Glutamatergic neuron (in vitro differentiated cells): Measurements from ENCODE around the gene ABLIM3. TPM values are rescaled to one million over a fixed set of nuclear protein-coding genes. Genes with fewer than 3 reads are reported as not detected.

Experiments used
- DNase-seq: peaks from one replicate; pipeline ENCODE4 v3.0.0; 2022
- H3K27ac Mint-ChIP-seq: one replicate; pipeline ENCODE4 v1.8.0; 2020; ENCODE audit warnings: mild to moderate bottlenecking, mixed read lengths, inconsistent platforms; ENCODE audit not compliant: unreplicated experiment
- H3K27me3 Mint-ChIP-seq: one replicate; pipeline ENCODE4 v1.8.0; 2020; ENCODE audit warnings: mild to moderate bottlenecking, moderate library complexity, mixed read lengths, inconsistent platforms; ENCODE audit not compliant: unreplicated experiment
- H3K36me3 Mint-ChIP-seq: one replicate; pipeline ENCODE4 v1.8.0; 2020; ENCODE audit warnings: mild to moderate bottlenecking, mixed read lengths, inconsistent platforms; ENCODE audit not compliant: unreplicated experiment
- H3K4me1 Mint-ChIP-seq: one replicate; pipeline ENCODE4 v1.8.0; 2020; ENCODE audit warnings: mild to moderate bottlenecking, low read depth, mixed read lengths, inconsistent platforms; ENCODE audit not compliant: unreplicated experiment
- H3K4me3 Mint-ChIP-seq: one replicate; pipeline ENCODE4 v1.8.0; 2020; ENCODE audit warnings: mild to moderate bottlenecking, mixed read lengths, inconsistent platforms; ENCODE audit not compliant: unreplicated experiment
- H3K9me3 Mint-ChIP-seq: one replicate; pipeline ENCODE4 v1.8.0; 2020; ENCODE audit warnings: mild to moderate bottlenecking, moderate library complexity, mixed read lengths, inconsistent platforms; ENCODE audit not compliant: unreplicated experiment
- CTCF ChIP-seq: fragments of 200-600 bp; sonication (generic); IDR thresholded peaks from one replicate; pipeline ENCODE4 v1.5.0; 2021; ENCODE audit not compliant: partially characterized antibody, unreplicated experiment
- total RNA-seq: library from RNA; stranded (reverse); fragmentation: NEBNext Ultra II Directional; extraction: Animal tissue kit (Norgen Biotek cat#: 25700); gene quantifications from one replicate; pipeline ENCODE4 v1.2.1, GENCODE V29; 2021; ENCODE audit not compliant: unreplicated experiment

Gene ABLIM3
- total RNA-seq, 1 donor from 2014 or later = 19.0 TPM

GRCh38 chr5:149220750-149221149 lies 79.5 kb downstream of the ABLIM3 start:
- H3K27ac Mint-ChIP-seq = no peak overlapping the region
- no peak overlapping the region for H3K4me3 Mint-ChIP-seq
- peaks cover 7% of the 10 kb centered on the region for H3K4me1 Mint-ChIP-seq
- no peak for TF ChIP-seq CTCF
- no peaks in the 10 kb centered on the region for H3K36me3 Mint-ChIP-seq
- H3K9me3 Mint-ChIP-seq = peaks cover 2% of the 10 kb centered on the region
- no peak for DNase-seq
- H3K27me3 Mint-ChIP-seq = peaks cover 2% of the 10 kb centered on the region

- Mint-ChIP-seq H3K27me3 (peaks cover 2% of the 10 kb centered on the region), H3K9me3 (peaks cover 2% of the 10 kb centered on the region), H3K4me3 (no peak overlapping the region), H3K27ac (no peak overlapping the region), H3K36me3 (no peaks in the 10 kb centered on the region), H3K4me1 (peaks cover 7% of the 10 kb centered on the region)
- no peak for DNase-seq
- TF ChIP-seq CTCF = no peak
Measured at GRCh38 chr5:149221326-149221725, 80.0 kb downstream of the ABLIM3 start.

- no peak overlapping the region for H3K4me3 Mint-ChIP-seq
- DNase-seq = no peak
- peaks cover 2% of the 10 kb centered on the region for H3K9me3 Mint-ChIP-seq
- peaks cover 2% of the 10 kb centered on the region for H3K27me3 Mint-ChIP-seq
- no peaks in the 10 kb centered on the region for H3K36me3 Mint-ChIP-seq
- H3K4me1 Mint-ChIP-seq = peaks cover 7% of the 10 kb centered on the region
- no peak overlapping the region for H3K27ac Mint-ChIP-seq
- no peak for TF ChIP-seq CTCF
Measured at GRCh38 chr5:149221731-149222342, 80.5 kb downstream of the ABLIM3 start.

GRCh38 chr5:149223081-149223848 lies 82.0 kb downstream of the ABLIM3 start:
- Mint-ChIP-seq H3K4me1 (no peaks in the 10 kb centered on the region), H3K27ac (no peak overlapping the region), H3K9me3 (peaks cover under 1% of the 10 kb centered on the region), H3K4me3 (no peak overlapping the region), H3K36me3 (no peaks in the 10 kb centered on the region), H3K27me3 (no peaks in the 10 kb centered on the region)
- DNase-seq = no peak
- no peak for TF ChIP-seq CTCF

- no peak overlapping the region for H3K27ac Mint-ChIP-seq
- H3K27me3 Mint-ChIP-seq = no peaks in the 10 kb centered on the region
- H3K36me3 Mint-ChIP-seq = no peaks in the 10 kb centered on the region
- no peaks in the 10 kb centered on the region for H3K9me3 Mint-ChIP-seq
- peaks cover 5% of the 10 kb centered on the region for H3K4me1 Mint-ChIP-seq
- TF ChIP-seq CTCF = no peak
- H3K4me3 Mint-ChIP-seq = no peak overlapping the region
- no peak for DNase-seq
Measured at GRCh38 chr5:149224282-149224681, 83.0 kb downstream of the ABLIM3 start.
